WI38 (cell line): ENCODE measurements around the gene NPHP4.

Source experiments
- H3K4me3 ChIP-seq: 2 replicates; pipeline ENCODE4 v1.5.1; 2011; ENCODE audit warnings: low read depth, mild to moderate bottlenecking, control low read depth, low read length
- CTCF ChIP-seq: IDR thresholded peaks from 2 replicates; pipeline ENCODE4 v1.5.1; 2012; ENCODE audit warnings: low read depth, mild to moderate bottlenecking, control low read depth, low read length

The NPHP4 gene

GRCh38 chr1:5840551-5841001 is 151.6 kb downstream of the NPHP4 start:
- no peak for TF ChIP-seq CTCF

GRCh38 chr1:5839881-5840550 is 152.2 kb downstream of the NPHP4 start:
- no peak overlapping the region for H3K4me3 ChIP-seq
- TF ChIP-seq CTCF = no peak

More at GRCh38 chr1:5840551-5841001, 151.6 kb downstream of the NPHP4 start:
- no peak overlapping the region for H3K4me3 ChIP-seq

- H3K4me3 ChIP-seq = no peak overlapping the region
- TF ChIP-seq CTCF = no peak
These were observed 152.9 kb downstream of the NPHP4 start for GRCh38 chr1:5839161-5839880.

GRCh38 chr1:5837976-5838653 is 154.1 kb downstream of the NPHP4 start:
- TF ChIP-seq CTCF = no peak
- no peak overlapping the region for H3K4me3 ChIP-seq

- H3K4me3 ChIP-seq = no peak overlapping the region
- no peak for TF ChIP-seq CTCF
These were observed 155.3 kb downstream of the NPHP4 start for GRCh38 chr1:5836776-5837440.

- no peak for TF ChIP-seq CTCF
- H3K4me3 ChIP-seq = no peak overlapping the region
These were observed 157.1 kb downstream of the NPHP4 start for GRCh38 chr1:5835179-5835562.
